NCI-H2029 (cell line): ENCODE results near the gene CLCN6.

Experiments used
- DNase-seq: peaks from one replicate; lab custom pipeline; 2025; lab: John Stamatoyannopoulos, UW

The CLCN6 gene

GRCh38 chr1:11880181-11880575 lies 74.2 kb downstream of the CLCN6 start:
- no peak for DNase-seq

DNA sequence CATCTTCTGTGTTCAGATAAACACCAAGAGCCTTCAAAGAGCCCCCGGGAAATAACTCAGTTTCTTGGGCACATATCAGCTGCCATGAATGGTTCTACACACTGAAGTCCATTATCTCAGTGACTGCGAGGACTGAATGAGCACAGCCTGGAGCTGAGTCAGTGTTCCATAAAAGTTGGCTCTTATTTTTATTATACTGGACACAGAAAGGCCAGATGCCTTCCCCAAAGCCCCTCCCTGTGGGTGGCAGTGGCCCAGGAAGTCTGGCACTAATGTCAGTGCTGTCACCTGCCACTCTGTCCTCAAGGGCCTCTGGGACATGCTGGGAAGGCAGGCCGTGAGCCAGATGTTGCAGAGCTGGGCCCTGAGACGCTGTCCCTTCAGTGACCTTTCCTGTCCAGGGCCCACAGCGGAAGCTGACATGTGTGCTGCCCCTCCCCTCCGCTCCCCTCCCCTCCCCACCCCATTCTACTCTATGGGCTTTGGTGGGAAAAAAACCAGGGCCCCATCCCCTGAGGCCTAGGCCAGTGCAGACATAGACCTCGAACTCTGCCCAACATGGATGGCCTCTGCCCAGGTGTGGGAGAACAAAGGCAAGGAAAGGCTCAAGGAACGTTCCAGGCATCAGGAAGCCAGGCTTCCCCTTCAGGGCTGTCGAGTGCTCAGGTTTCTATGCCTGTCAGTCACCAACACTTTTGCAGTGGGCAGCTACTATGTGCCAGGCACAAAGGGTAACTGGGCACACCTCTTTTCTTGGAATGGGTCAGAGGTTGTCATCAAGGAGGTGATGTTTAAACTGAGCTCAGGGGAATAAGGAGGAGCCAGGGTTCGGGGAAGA lies 75.1 kb downstream of the CLCN6 start:
- DNase-seq: peak; percentile 77

- DNase-seq: no peak
Observed at GRCh38 chr1:11881749-11882441, 75.9 kb downstream of the CLCN6 start.

DNA sequence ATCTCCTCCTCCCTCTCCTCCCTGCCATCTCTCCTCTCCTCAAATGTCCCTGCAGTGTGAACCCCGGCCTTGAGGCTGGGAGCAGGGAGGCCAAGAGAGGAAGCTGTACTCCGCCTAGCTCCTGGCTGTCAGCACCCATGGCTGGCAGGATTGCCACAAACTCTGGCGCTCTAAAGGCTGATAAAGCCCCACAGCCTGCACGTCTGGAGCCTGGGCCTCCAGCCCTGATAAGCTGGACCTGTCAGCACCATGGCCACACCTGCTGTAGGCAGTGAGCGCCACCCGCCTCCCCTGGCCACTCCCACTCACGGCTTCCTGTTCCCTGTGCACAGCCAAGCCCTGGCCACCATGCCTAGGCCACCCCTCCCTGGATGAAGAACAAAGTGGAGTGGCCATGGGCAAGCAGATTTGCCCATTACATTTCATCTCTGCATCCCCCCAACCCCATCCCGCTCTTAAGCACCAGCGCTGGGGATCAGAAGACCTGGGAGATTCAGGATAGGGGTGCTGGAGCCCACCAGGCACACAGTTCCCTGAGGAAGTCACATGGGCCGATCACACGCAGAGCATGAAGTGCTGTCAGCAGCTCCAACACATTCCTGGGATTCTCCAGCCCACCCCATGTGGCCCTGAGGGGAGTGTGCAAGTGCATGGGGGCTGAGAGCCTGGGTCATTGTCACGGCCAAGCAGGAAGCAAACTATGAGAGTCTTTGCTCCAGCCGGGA lies 77.0 kb downstream of the CLCN6 start:
- peak; percentile 67 for DNase-seq

DNA sequence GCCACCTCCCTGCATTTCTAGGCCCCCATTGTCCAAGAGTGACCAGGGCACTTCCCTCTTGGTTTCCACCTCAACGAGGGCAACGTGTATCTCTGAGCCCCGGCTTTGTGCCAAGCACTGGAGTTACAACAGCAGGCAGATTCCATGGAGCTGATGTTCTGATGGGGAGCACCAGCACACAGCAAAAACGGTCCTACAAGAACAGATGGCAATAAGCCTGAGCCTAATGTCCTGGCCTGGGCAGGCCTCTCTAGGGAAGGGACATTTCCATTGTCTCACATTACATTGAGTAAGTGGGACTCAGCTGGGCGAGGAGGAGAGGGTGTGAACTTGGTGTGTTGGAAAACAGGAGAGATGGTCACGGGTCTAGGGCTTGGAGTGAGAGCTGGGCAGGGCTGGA lies 79.9 kb downstream of the CLCN6 start:
- no peak for DNase-seq

DNA sequence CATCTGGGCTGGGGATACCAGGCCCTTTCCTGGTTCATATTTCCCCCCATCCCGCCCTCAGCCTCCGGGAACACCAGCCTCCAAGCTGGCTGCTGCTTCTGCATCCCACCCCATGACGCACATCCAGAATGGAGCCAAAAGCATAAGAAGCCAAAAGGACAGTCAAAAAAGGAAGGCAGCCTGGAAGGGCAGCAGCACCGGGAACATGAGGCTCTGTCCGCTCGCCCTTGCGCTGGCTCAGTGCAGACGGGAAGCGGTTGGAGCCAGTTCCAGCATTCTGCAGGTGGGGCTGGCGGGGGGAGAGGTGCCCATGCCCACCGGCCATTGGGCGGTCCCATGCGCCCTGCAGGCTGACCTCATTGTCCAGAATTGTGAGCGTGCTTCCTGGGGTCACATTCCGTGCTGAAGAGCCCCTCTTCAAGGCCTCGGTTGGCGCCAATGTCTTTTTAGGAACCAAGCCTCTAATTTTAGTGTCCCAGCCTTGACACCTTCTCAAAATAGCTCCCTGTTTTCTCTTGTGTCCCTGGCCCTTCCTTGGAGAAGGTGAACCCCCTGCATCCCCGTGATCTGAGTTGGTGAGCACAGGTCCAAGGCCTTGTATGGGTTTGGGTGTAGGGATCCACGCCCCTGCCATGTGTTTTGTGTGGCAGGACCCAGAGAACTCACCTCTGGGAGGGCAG lies 81.1 kb downstream of the CLCN6 start:
- no peak for DNase-seq

DNA sequence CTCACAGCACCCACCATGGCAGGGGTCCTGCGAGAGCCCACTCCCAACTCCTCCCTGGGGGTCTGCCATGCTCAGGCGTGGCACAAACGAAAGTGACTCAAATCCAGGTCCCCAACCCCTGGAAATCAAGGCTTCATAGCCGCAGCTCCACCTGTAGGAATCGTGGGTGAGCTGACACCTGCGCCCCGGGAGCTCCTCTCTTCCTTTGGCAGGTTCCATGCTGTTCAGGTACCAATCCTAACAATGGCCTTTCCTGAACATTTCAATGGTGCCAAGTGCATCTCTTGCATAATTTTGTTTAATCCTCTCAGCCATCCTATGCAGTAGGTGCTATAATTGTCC lies 81.6 kb downstream of the CLCN6 start:
- no peak for DNase-seq

- DNase-seq: peak; percentile 24
Observed at GRCh38 chr1:11888206-11888876, 82.3 kb downstream of the CLCN6 start.

GRCh38 chr1:11888877-11889208 lies 82.9 kb downstream of the CLCN6 start:
- DNase-seq: no peak

- no peak for DNase-seq
Observed at GRCh38 chr1:11891433-11892186, 85.6 kb downstream of the CLCN6 start.
